ENCODE results near the gene LTB. TPM values are rescaled to one million over a fixed set of nuclear protein-coding genes. Genes with fewer than 3 reads are reported as not detected.

The LTB gene
- 10 to 100 TPM in 1 of 2 donors, 1 to 10 TPM in 1; 9.9 to 14.6 TPM for total RNA-seq
- 10 to 100 TPM in 1 of 2 donors, 1 to 10 TPM in 1; 9.8 to 31.9 TPM for polyA plus RNA-seq
- long read RNA-seq, donor 1, partial matches to known transcripts = 0 of 2 reads
- long read RNA-seq, donor 1, other reads (novel, unspliced or antisense) = 0 of 2 reads
- long read RNA-seq, donor 2 = 0 reads
- long read RNA-seq, donor 3, partial matches to known transcripts = 0 of 5 reads
- long read RNA-seq, donor 3, other reads (novel, unspliced or antisense) = 0 of 5 reads
- long read RNA-seq, donor 4, partial matches to known transcripts = 0 of 2 reads
- long read RNA-seq, donor 4, other reads (novel, unspliced or antisense) = 0 of 2 reads
- long read RNA-seq, donor 5, partial matches to known transcripts = 0 of 4 reads
- long read RNA-seq, donor 5, other reads (novel, unspliced or antisense) = 0 of 4 reads

- TF ChIP-seq CTCF (IDR thresholded peaks at IDR 0.05; ENCODE audit: control extremely low read depth, extremely low read depth) = no peak
- ATAC-seq (ENCODE audit: insufficient read depth, low FRiP score) (no peak), DNase-seq (no peak)
- Histone ChIP-seq H3K9ac (ENCODE audit: insufficient read depth in 1 of 2, low read length in 2 of 2) (peak within 1 kb of the TSS; percentile 81 to 94), H3K9me3 (ENCODE audit: control insufficient read depth in 4 of 4, insufficient read depth in 3 of 4, low read length in 3 of 4) (no peaks in the 10 kb centered on the region), H3K4me1 (ENCODE audit: control insufficient read depth in 5 of 5, insufficient read depth in 5 of 5, low read length in 5 of 5) (peaks cover 2 to 9% (median 6%) of the 10 kb centered on the region in 5 donors), H3K36me3 (ENCODE audit: control insufficient read depth in 4 of 4, insufficient read depth in 4 of 4, low read length in 4 of 4) (no peaks in the 10 kb centered on the region), H3K4me3 (peak within 1 kb of the TSS; percentile 54), H3K27ac (ENCODE audit: low read depth in 1 of 2, low read length in 1 of 2) (peak within 1 kb of the TSS; percentile 27 to 65), H3K27me3 (ENCODE audit: control insufficient read depth in 3 of 3, insufficient read depth in 3 of 3, low read length in 2 of 3) (peaks cover 0 to 2% (median 0%) of the 10 kb centered on the region in 3 donors)
- 44 to 51% methylated on average over 3 of the region's 3 CpGs for WGBS, 2 donors
These were observed at the start of gene LTB for GRCh38 chr6:31582230-31582643. Gene LTB (minus strand): TSS chr6:31582424. CDS start chr6:31582417, 7 bp downstream.

- no peak overlapping the region for H3K9ac ChIP-seq (ENCODE audit: insufficient read depth in 1 of 2, low read length in 2 of 2)
- H3K4me3 ChIP-seq = no peak overlapping the region
- DNase-seq = no peak
- H3K27ac ChIP-seq (ENCODE audit: low read depth in 1 of 2, low read length in 1 of 2) = no peak overlapping the region
- 91 to 92% methylated on average over 32 of the region's 32 CpGs for WGBS, 2 donors
- H3K4me1 ChIP-seq (ENCODE audit: control insufficient read depth in 5 of 5, insufficient read depth in 5 of 5, low read length in 5 of 5) = no peaks in the 10 kb centered on the region
- no peaks in the 10 kb centered on the region for H3K27me3 ChIP-seq (ENCODE audit: control insufficient read depth in 3 of 3, insufficient read depth in 3 of 3, low read length in 2 of 3)
- no peak for TF ChIP-seq CTCF (IDR thresholded peaks at IDR 0.05; ENCODE audit: control extremely low read depth, extremely low read depth)
- H3K9me3 ChIP-seq (ENCODE audit: control insufficient read depth in 4 of 4, insufficient read depth in 3 of 4, low read length in 3 of 4) = no peaks in the 10 kb centered on the region
- no peak for ATAC-seq (ENCODE audit: insufficient read depth, low FRiP score)
- peaks cover 54 to 90% (median 72%) of the 10 kb centered on the region in 4 donors for H3K36me3 ChIP-seq (ENCODE audit: control insufficient read depth in 4 of 4, insufficient read depth in 4 of 4, low read length in 4 of 4)
These were observed 49.6 kb upstream of the LTB start for GRCh38 chr6:31631681-31632278.

GRCh38 chr6:31631209-31631608, 49.0 kb upstream of the LTB start:
- peaks cover 54 to 90% (median 75%) of the 10 kb centered on the region in 4 donors for H3K36me3 ChIP-seq (ENCODE audit: control insufficient read depth in 4 of 4, insufficient read depth in 4 of 4, low read length in 4 of 4)
- 91% methylated on average over 16 of the region's 16 CpGs for WGBS, 2 donors
- H3K9ac ChIP-seq (ENCODE audit: insufficient read depth in 1 of 2, low read length in 2 of 2) = no peak overlapping the region
- H3K27ac ChIP-seq (ENCODE audit: low read depth in 1 of 2, low read length in 1 of 2) = no peak overlapping the region
- H3K4me1 ChIP-seq (ENCODE audit: control insufficient read depth in 5 of 5, insufficient read depth in 5 of 5, low read length in 5 of 5) = no peaks in the 10 kb centered on the region
- TF ChIP-seq CTCF (IDR thresholded peaks at IDR 0.05; ENCODE audit: control extremely low read depth, extremely low read depth) = no peak
- ATAC-seq (ENCODE audit: insufficient read depth, low FRiP score) (no peak), DNase-seq (no peak)
- H3K4me3 ChIP-seq = no peak overlapping the region
- H3K27me3 ChIP-seq (ENCODE audit: control insufficient read depth in 3 of 3, insufficient read depth in 3 of 3, low read length in 2 of 3) = no peaks in the 10 kb centered on the region
- no peaks in the 10 kb centered on the region for H3K9me3 ChIP-seq (ENCODE audit: control insufficient read depth in 4 of 4, insufficient read depth in 3 of 4, low read length in 3 of 4)

Data from lung (tissue), 16 donors.